ENCODE results near the gene NR1I2. TPM values are rescaled to one million over a fixed set of nuclear protein-coding genes. Genes with fewer than 3 reads are reported as not detected.

NR1I2 gene
- total RNA-seq, 4 donors from 2014 or later, result 0.46 TPM; not detected in 3

DNA sequence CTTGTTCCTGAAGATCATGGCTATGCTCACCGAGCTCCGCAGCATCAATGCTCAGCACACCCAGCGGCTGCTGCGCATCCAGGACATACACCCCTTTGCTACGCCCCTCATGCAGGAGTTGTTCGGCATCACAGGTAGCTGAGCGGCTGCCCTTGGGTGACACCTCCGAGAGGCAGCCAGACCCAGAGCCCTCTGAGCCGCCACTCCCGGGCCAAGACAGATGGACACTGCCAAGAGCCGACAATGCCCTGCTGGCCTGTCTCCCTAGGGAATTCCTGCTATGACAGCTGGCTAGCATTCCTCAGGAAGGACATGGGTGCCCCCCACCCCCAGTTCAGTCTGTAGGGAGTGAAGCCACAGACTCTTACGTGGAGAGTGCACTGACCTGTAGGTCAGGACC is 35.2 kb downstream of the NR1I2 start:
- Histone ChIP-seq H3K36me3 (no peaks in the 10 kb centered on the region), H3K4me3 (no peak overlapping the region), H3K27ac (replicated peaks in 1 of 4) (no peak overlapping the region), H3K27me3 (peaks cover 0 to 19% (median 0%) of the 10 kb centered on the region in 4 donors), H3K4me1 (no peaks in the 10 kb centered on the region), H3K9me3 (no peaks in the 10 kb centered on the region)
- intact Hi-C loops (cut with DNase I), result no loop called here
- TF ChIP-seq POLR2A (IDR thresholded peaks at IDR 0.05; ENCODE audit: low read depth) (no peak), EP300 (IDR thresholded peaks at IDR 0.05) (no peak), POLR2AphosphoS5 (IDR thresholded peaks at IDR 0.05) (no peak)
- TF ChIP-seq, protein P1, sequence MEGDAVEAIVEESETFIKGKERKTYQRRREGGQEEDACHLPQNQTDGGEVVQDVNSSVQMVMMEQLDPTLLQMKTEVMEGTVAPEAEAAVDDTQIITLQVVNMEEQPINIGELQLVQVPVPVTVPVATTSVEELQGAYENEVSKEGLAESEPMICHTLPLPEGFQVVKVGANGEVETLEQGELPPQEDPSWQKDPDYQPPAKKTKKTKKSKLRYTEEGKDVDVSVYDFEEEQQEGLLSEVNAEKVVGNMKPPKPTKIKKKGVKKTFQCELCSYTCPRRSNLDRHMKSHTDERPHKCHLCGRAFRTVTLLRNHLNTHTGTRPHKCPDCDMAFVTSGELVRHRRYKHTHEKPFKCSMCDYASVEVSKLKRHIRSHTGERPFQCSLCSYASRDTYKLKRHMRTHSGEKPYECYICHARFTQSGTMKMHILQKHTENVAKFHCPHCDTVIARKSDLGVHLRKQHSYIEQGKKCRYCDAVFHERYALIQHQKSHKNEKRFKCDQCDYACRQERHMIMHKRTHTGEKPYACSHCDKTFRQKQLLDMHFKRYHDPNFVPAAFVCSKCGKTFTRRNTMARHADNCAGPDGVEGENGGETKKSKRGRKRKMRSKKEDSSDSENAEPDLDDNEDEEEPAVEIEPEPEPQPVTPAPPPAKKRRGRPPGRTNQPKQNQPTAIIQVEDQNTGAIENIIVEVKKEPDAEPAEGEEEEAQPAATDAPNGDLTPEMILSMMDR (IDR thresholded peaks at IDR 0.05), result no peak
- WGBS, result 81% methylated on average over 9 of the region's 12 CpGs
- no peak for DNase-seq (ENCODE audit: extremely low spot score)

DNA sequence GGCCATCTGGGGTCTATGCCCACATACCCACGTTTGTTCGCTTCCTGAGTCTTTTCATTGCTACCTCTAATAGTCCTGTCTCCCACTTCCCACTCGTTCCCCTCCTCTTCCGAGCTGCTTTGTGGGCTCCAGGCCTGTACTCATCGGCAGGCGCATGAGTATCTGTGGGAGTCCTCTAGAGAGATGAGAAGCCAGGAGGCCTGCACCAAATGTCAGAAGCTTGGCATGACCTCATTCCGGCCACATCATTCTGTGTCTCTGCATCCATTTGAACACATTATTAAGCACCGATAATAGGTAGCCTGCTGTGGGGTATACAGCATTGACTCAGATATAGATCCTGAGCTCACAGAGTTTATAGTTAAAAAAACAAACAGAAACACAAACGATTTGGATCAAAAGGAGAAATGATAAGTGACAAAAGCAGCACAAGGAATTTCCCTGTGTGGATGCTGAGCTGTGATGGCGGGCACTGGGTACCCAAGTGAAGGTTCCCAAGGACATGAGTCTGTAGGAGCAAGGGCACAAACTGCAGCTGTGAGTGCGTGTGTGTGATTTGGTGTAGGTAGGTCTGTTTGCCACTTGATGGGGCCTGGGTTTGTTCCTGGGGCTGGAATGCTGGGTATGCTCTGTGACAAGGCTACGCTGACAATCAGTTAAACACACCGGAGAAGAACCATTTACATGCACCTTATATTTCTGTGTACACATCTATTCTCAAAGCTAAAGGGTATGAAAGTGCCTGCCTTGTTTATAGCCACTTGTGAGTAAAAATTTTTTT is 35.9 kb downstream of the NR1I2 start:
- intact Hi-C loops (cut with DNase I), result no loop called here
- Histone ChIP-seq H3K4me3 (no peak overlapping the region), H3K4me1 (no peaks in the 10 kb centered on the region), H3K27ac (replicated peaks in 1 of 4) (no peak overlapping the region), H3K9me3 (no peaks in the 10 kb centered on the region), H3K36me3 (no peaks in the 10 kb centered on the region), H3K27me3 (peaks cover 0 to 19% (median 0%) of the 10 kb centered on the region in 4 donors)
- WGBS, result 77% methylated on average over 13 of the region's 13 CpGs
- TF ChIP-seq POLR2AphosphoS5 (IDR thresholded peaks at IDR 0.05), result no peak
- TF ChIP-seq EP300 (IDR thresholded peaks at IDR 0.05), result no peak
- TF ChIP-seq POLR2A (IDR thresholded peaks at IDR 0.05; ENCODE audit: low read depth), result no peak
- TF ChIP-seq, protein P1 (IDR thresholded peaks at IDR 0.05), result no peak
- no peak for DNase-seq (ENCODE audit: extremely low spot score)

DNA sequence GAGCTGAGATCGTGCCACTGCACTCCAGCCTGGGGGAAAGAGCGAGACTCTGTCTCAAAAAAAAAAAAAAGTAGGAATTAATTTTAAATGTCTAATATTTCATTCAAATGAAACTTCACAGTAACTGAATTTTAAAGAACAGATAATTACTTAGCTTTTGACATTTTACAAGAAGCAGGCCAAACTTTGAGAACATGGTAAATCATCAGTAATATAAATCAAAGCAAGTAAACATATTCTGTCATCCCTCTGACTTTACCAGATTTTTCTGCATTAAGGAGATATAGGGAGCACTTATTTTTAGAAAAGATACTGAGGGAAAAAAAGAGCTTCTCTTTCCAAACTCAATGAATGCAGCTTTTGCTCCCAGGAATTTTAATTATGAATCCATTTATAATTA is 37.0 kb downstream of the NR1I2 start:
- no peak for TF ChIP-seq EP300 (IDR thresholded peaks at IDR 0.05)
- TF ChIP-seq, protein P1 (IDR thresholded peaks at IDR 0.05), result no peak
- no peak for TF ChIP-seq POLR2AphosphoS5 (IDR thresholded peaks at IDR 0.05)
- TF ChIP-seq POLR2A (IDR thresholded peaks at IDR 0.05; ENCODE audit: low read depth), result no peak
- WGBS, result 76% methylated on average over 2 of the region's 2 CpGs
- DNase-seq (ENCODE audit: extremely low spot score), result no peak
- Histone ChIP-seq H3K27me3 (peaks cover 0 to 19% (median 0%) of the 10 kb centered on the region in 4 donors), H3K4me1 (no peaks in the 10 kb centered on the region), H3K9me3 (no peaks in the 10 kb centered on the region), H3K4me3 (no peak overlapping the region), H3K36me3 (peaks cover 0 to 5% (median 0%) of the 10 kb centered on the region in 4 donors), H3K27ac (replicated peaks in 1 of 4) (no peak overlapping the region)
- intact Hi-C loops (cut with DNase I), result no loop called here

DNA sequence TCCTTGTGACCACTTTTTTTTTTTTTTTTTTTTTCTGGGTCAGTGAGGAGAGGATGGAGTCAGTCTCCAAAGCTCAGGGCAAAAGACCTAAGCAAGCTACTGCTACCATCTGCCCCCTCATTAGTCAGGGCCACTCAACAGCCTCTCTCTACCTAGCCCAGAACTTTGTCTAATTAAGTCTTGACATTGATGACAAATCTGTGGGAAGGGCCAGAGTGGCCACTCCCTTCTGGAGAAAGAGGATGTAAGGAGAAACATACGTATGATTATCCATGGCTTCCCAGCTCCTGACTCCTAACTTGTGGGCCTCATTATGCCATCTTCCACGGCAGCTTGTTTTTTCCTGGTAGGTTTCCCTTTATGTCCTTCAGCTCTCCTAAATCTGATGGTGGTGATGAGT is 37.9 kb downstream of the NR1I2 start:
- H3K27me3 ChIP-seq, result peaks cover 0 to 13% (median 0%) of the 10 kb centered on the region in 4 donors
- intact Hi-C loops (cut with DNase I), result no loop called here
- H3K27ac ChIP-seq (replicated peaks in 1 of 4), result no peak overlapping the region
- 68% methylated on average over 2 of the region's 2 CpGs for WGBS
- no peak for DNase-seq (ENCODE audit: extremely low spot score)
- no peaks in the 10 kb centered on the region for H3K9me3 ChIP-seq
- H3K4me1 ChIP-seq, result no peaks in the 10 kb centered on the region
- TF ChIP-seq EP300 (IDR thresholded peaks at IDR 0.05), result no peak
- TF ChIP-seq POLR2AphosphoS5 (IDR thresholded peaks at IDR 0.05), result no peak
- TF ChIP-seq POLR2A (IDR thresholded peaks at IDR 0.05; ENCODE audit: low read depth), result no peak
- TF ChIP-seq, protein P1 (IDR thresholded peaks at IDR 0.05), result no peak
- H3K4me3 ChIP-seq, result no peak overlapping the region
- peaks cover 0 to 5% (median 2%) of the 10 kb centered on the region in 4 donors for H3K36me3 ChIP-seq

Data from esophagus muscularis mucosa (tissue), 4 donors.